A549 (cell line): ENCODE measurements around the gene MGAT3.

Experiments used
- CTCF ChIP-seq: fragments of >200 bp; sonication (Bioruptor Twin); formaldehyde crosslinking; IDR thresholded peaks from 3 replicates; pipeline ENCODE4 v1.5.1; 2016
- SREBF2 ChIP-seq: fragments of 450-650 bp; IDR thresholded peaks from 2 replicates; pipeline ENCODE4 v1.6.1; 2014; ENCODE audit warnings: mild to moderate bottlenecking, moderate library complexity

- TF ChIP-seq SREBF2 (no peak), CTCF (no peak)
These were observed 54.4 kb downstream of the MGAT3 start for GRCh38 chr22:39511226-39511625.
